PC-3 (cell line): Measurements from ENCODE around the gene RSF1. TPM values are rescaled to one million over a fixed set of nuclear protein-coding genes. Genes with fewer than 3 reads are reported as not detected.

Experiments used
- ATAC-seq: fragments of 200-7000 bp; cut with Tn5 transposase; 2 replicates; pipeline ENCODE4 v1.9.1; 2020; ENCODE audit warnings: mild to moderate bottlenecking, moderate library complexity
- BruUV-seq: library from RNA; stranded (reverse); fragments of 400-500 nt; replicated peaks from 2 replicates; lab custom pipeline; 2021; lab: Mats Ljungman, UMichigan
- CTCF ChIA-PET: fragments of 300-600 bp; sonication (Branson Sonifier 250); formaldehyde crosslinking; loops from one replicate; lab custom pipeline; 2022; ENCODE audit warnings: antibody characterized with exemption; lab: Charles Lee
- POLR2A ChIA-PET: fragments of 300-600 bp; sonication (Branson Sonifier 250); formaldehyde crosslinking; loops from one replicate; lab custom pipeline; 2022; ENCODE audit warnings: antibody characterized with exemption; ENCODE audit not compliant: unreplicated experiment; lab: Charles Lee
- DNase-seq: peaks from one replicate; pipeline ENCODE4 v3.0.0-alpha.2; 2015
- H2AFZ ChIP-seq: fragments of 300-600 bp; sonication (generic); 2 replicates; pipeline ENCODE4 v1.6.0; 2016; ENCODE audit warnings: antibody characterized with exemption, low read length
- H3F3A ChIP-seq: fragments of 300-600 bp; sonication (generic); one replicate; pipeline ENCODE4 v1.6.0; 2017; ENCODE audit warnings: antibody characterized with exemption, low read length, control low read depth, mild to moderate bottlenecking; ENCODE audit not compliant: unreplicated experiment
- H3K27ac ChIP-seq: fragments of 300-600 bp; sonication (generic); 2 replicates; pipeline ENCODE4 v1.5.1; 2016; ENCODE audit warnings: mild to moderate bottlenecking, low read length
- H3K27me3 ChIP-seq: fragments of 300-600 bp; sonication (generic); 2 replicates; pipeline ENCODE4 v1.6.1; 2016; ENCODE audit warnings: low read length, mixed read lengths
- H3K36me3 ChIP-seq: fragments of 300-600 bp; sonication (generic); 2 replicates; pipeline ENCODE4 v1.6.1; 2016; ENCODE audit warnings: low read depth, mixed run types, low read length, mixed read lengths
- H3K4me1 ChIP-seq: fragments of 300-600 bp; sonication (generic); 2 replicates; pipeline ENCODE4 v1.5.1; 2016; ENCODE audit warnings: low read length; ENCODE audit not compliant: insufficient read depth
- H3K4me2 ChIP-seq: fragments of 300-600 bp; sonication (generic); 2 replicates; pipeline ENCODE4 v1.6.0; 2016; ENCODE audit warnings: low read length
- H3K4me3 ChIP-seq: fragments of 300-600 bp; sonication (generic); 2 replicates; pipeline ENCODE4 v1.5.1; 2016; ENCODE audit warnings: mild to moderate bottlenecking, low read length, mixed read lengths
- H3K79me2 ChIP-seq: fragments of 300-600 bp; sonication (generic); 2 replicates; pipeline ENCODE4 v1.6.1; 2017; ENCODE audit warnings: low read length, mixed read lengths
- H3K9ac ChIP-seq: fragments of 300-600 bp; sonication (generic); 2 replicates; pipeline ENCODE4 v1.6.0; 2016; ENCODE audit warnings: mild to moderate bottlenecking, low read length
- H3K9me2 ChIP-seq: fragments of 300-600 bp; sonication (generic); replicated peaks from 2 replicates; pipeline ENCODE4 v1.6.1; 2016; ENCODE audit warnings: mixed run types, low read length, mixed read lengths
- H3K9me3 ChIP-seq: fragments of 300-600 bp; sonication (generic); 2 replicates; pipeline ENCODE4 v1.6.1; 2016; ENCODE audit warnings: low read length, mixed read lengths
- H4K20me1 ChIP-seq: fragments of 300-600 bp; sonication (generic); 2 replicates; pipeline ENCODE4 v1.6.1; 2016; ENCODE audit warnings: low read length, mixed read lengths
- EZH2 ChIP-seq: fragments of 300-600 bp; sonication (generic); IDR thresholded peaks from one replicate; pipeline ENCODE4 v1.6.1; 2017; ENCODE audit warnings: antibody characterized with exemption, mild to moderate bottlenecking, low read length; ENCODE audit not compliant: unreplicated experiment
- EZH2phosphoT487 ChIP-seq: fragments of 300-600 bp; sonication (generic); IDR thresholded peaks from 2 replicates; pipeline ENCODE4 v1.6.1; 2018; ENCODE audit warnings: mild to moderate bottlenecking, antibody characterized with exemption, low read length, borderline replicate concordance
- intact Hi-C: fragments of 100-400 bp; cut with micrococcal nuclease; formaldehyde crosslinking; loops from 2 replicates; pipeline ENCODE4 v1.9.0; 2023
- total RNA-seq: library from RNA; depleted of rRNA; stranded (reverse); fragments of >200 nt; gene quantifications from 2 replicates; pipeline ENCODE4 v1.2.3, GENCODE V29; 2014
- TF ChIP-seq, protein P1 (sequence below): fragments of 300-600 bp; sonication (generic); conservative IDR thresholded peaks from 2 replicates; pipeline ENCODE4 v1.5.1; 2017; ENCODE audit warnings: antibody characterized with exemption, low read depth, mild to moderate bottlenecking, low read length

The RSF1 gene
- total RNA-seq, 1 experiment from 2014 or later, result 30.0 TPM

DNA sequence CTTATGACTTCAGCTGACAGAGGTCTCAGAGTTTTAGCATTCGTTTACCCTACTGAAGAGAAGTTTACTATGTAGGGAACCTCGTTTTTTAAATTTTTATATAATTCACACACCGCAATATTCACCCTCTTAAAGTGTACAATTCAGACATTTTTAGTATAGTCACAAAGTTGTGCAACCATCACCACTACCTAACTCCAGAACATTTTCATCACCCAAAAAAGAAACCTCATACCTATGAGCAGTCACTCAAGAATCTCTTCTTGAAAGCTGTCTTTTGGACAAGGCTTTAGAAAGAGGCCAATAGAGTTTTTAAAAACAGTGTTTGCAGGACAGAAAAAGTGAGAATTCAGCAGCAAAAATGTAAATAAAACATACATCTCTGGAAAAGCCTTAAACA, 143.4 kb downstream of the RSF1 start:
- H3K27ac ChIP-seq, result no peak overlapping the region
- BruUV-seq, result no TSS peak
- peaks cover 4% of the 10 kb centered on the region; the same call in 1 of the 2 replicates for H3K4me1 ChIP-seq
- ATAC-seq, result no peak
- no peaks in the 10 kb centered on the region for H3K79me2 ChIP-seq
- no peaks in the 10 kb centered on the region for H3F3A ChIP-seq
- ChIA-PET CTCF (no interaction called here), POLR2A (no interaction called here)
- no peaks in the 10 kb centered on the region for H3K9me3 ChIP-seq
- H3K9ac ChIP-seq, result no peak overlapping the region
- no peaks in the 10 kb centered on the region for H3K27me3 ChIP-seq
- no peaks in the 10 kb centered on the region for H4K20me1 ChIP-seq
- intact Hi-C loops, result no loop called here
- no peak overlapping the region for H2AFZ ChIP-seq
- no peak overlapping the region for H3K4me3 ChIP-seq
- no peaks in the 10 kb centered on the region for H3K9me2 ChIP-seq
- no peak overlapping the region for H3K4me2 ChIP-seq
- peaks cover 29% of the 10 kb centered on the region for H3K36me3 ChIP-seq
- no peak for DNase-seq
- TF ChIP-seq EZH2, result no peak
- TF ChIP-seq, protein P1, sequence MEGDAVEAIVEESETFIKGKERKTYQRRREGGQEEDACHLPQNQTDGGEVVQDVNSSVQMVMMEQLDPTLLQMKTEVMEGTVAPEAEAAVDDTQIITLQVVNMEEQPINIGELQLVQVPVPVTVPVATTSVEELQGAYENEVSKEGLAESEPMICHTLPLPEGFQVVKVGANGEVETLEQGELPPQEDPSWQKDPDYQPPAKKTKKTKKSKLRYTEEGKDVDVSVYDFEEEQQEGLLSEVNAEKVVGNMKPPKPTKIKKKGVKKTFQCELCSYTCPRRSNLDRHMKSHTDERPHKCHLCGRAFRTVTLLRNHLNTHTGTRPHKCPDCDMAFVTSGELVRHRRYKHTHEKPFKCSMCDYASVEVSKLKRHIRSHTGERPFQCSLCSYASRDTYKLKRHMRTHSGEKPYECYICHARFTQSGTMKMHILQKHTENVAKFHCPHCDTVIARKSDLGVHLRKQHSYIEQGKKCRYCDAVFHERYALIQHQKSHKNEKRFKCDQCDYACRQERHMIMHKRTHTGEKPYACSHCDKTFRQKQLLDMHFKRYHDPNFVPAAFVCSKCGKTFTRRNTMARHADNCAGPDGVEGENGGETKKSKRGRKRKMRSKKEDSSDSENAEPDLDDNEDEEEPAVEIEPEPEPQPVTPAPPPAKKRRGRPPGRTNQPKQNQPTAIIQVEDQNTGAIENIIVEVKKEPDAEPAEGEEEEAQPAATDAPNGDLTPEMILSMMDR, result no peak
- no peak for TF ChIP-seq EZH2phosphoT487

DNA sequence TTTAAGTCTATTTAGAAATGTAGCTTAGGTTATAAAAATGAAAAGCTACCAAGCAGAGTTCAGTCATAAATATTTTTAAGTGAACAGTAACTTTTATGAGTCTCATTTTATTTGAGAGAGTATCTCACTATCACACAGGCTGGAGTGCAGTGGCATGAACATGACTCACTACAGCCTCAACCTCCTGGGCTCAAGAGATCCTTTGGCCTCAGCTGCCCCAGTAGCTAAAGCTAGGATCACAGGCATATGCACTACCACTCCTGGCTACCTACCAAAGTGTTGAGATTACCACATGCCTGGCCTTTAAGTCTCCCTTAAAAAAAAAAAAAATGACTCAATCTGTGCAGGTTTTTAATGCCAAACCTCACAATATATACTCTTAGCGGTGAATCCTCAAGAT, 148.3 kb downstream of the RSF1 start:
- ChIA-PET POLR2A (no interaction called here), CTCF (no interaction called here)
- Histone ChIP-seq H2AFZ (no peak overlapping the region), H3K4me1 (peaks cover 31% of the 10 kb centered on the region), H3K9ac (no peak overlapping the region), H3K9me3 (no peaks in the 10 kb centered on the region), H3K9me2 (no peaks in the 10 kb centered on the region), H3K79me2 (no peaks in the 10 kb centered on the region), H3K36me3 (peaks cover 33% of the 10 kb centered on the region), H3K4me2 (no peak overlapping the region), H3F3A (peaks cover 4% of the 10 kb centered on the region), H3K27me3 (no peaks in the 10 kb centered on the region), H3K4me3 (no peak overlapping the region), H3K27ac (peak overlapping the region; percentile 50), H4K20me1 (no peaks in the 10 kb centered on the region)
- TF ChIP-seq EZH2phosphoT487, result no peak
- ATAC-seq, result peak; percentile 98
- intact Hi-C loops, result loop anchor here (1.0 kb wide), 1 partner anchor 35 kb away; the partner anchor contains the start of gene CLNS1A
- DNase-seq, result peak; percentile 85
- no TSS peak for BruUV-seq

DNA sequence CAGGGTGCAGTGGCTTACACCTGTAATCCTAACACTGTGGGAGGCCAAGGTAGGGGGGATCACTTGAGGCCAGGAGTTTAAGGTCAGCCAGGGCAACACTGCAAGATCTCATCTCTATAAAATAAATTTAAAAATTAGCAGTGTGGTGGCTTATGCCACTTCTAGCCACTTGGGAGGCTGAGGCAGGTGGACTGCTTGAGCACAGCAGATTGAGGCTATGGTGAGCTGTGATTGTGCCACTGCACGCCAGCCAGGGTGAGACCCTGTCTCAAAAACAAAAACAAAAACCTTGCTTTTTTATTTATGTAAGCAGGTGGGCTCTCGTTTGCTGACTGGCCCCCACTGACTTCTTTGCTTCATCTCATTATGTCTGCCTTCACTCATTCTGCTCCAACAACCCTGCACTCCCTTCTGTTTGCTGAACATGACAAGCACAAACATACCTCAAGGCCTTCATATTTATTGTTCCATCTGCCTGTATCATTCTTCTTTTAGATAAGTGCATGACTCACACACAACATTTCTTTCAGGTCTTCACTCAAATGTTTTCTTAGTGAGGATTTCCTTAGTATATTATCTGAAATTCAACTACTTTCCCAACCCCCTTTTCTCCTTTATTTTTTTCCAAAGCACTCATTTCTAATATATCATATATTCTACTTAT, 150.5 kb downstream of the RSF1 start:
- CTCF ChIA-PET, result no interaction called here
- ATAC-seq (peak; percentile 70), DNase-seq (peak; percentile 68)
- Histone ChIP-seq H3F3A (peaks cover 4% of the 10 kb centered on the region), H3K36me3 (peaks cover 17% of the 10 kb centered on the region), H3K4me2 (peak overlapping the region; percentile 42), H3K9me3 (no peaks in the 10 kb centered on the region), H3K4me3 (no peak overlapping the region), H4K20me1 (no peaks in the 10 kb centered on the region), H3K9me2 (no peaks in the 10 kb centered on the region), H3K27me3 (no peaks in the 10 kb centered on the region), H3K4me1 (peaks cover 31% of the 10 kb centered on the region), H3K27ac (peak overlapping the region; percentile 34), H2AFZ (no peak overlapping the region), H3K79me2 (no peaks in the 10 kb centered on the region), H3K9ac (no peak overlapping the region)
- no TSS peak for BruUV-seq
- POLR2A ChIA-PET, result no interaction called here
- intact Hi-C loops, result no loop called here
- TF ChIP-seq EZH2 (no peak), EZH2phosphoT487 (no peak)
- TF ChIP-seq, protein P1, result no peak
